ENCODE data around the gene FA2H. TPM values are rescaled to one million over a fixed set of nuclear protein-coding genes. Genes with fewer than 3 reads are reported as not detected.
"Not testable (repeated sequence)": the region's sequence is repeated elsewhere in the genome, so short reads cannot be mapped to it uniquely, and the experiment has no call there.

The FA2H gene
- 1 to 10 TPM; 3.9 to 4.7 (median 4.2) TPM for polyA plus RNA-seq (ENCODE audit: insufficient read length in 3 of 3)
- long read RNA-seq, donor 1, partial matches to known transcripts = 0 of 1 reads
- long read RNA-seq, donor 1, other reads (novel, unspliced or antisense) = 0 of 1 reads
- long read RNA-seq, donor 2, partial matches to known transcripts = 0 of 2 reads
- long read RNA-seq, donor 2, other reads (novel, unspliced or antisense) = 0 of 2 reads
- long read RNA-seq, donor 3, partial matches to known transcripts = 0 of 1 reads
- long read RNA-seq, donor 3, other reads (novel, unspliced or antisense) = 0 of 1 reads
- long read RNA-seq, donor 4, partial matches to known transcripts = 0 of 3 reads
- long read RNA-seq, donor 4, other reads (novel, unspliced or antisense) = 0 of 3 reads
- long read RNA-seq, donor 5, partial matches to known transcripts = 0 of 3 reads
- long read RNA-seq, donor 5, other reads (novel, unspliced or antisense) = 0 of 3 reads
- long read RNA-seq, donor 6, partial matches to known transcripts = 0 of 5 reads
- long read RNA-seq, donor 6, other reads (novel, unspliced or antisense) = 0 of 5 reads
- long read RNA-seq, donor 7, partial matches to known transcripts = 0 of 2 reads
- long read RNA-seq, donor 7, other reads (novel, unspliced or antisense) = 0 of 2 reads
- long read RNA-seq, donor 8 = 0 reads
- long read RNA-seq, donor 9, partial matches to known transcripts = 0 of 2 reads
- long read RNA-seq, donor 9, other reads (novel, unspliced or antisense) = 0 of 2 reads
- long read RNA-seq, donor 10 = 0 reads
- long read RNA-seq, donor 11, partial matches to known transcripts = 0 of 4 reads
- long read RNA-seq, donor 11, other reads (novel, unspliced or antisense) = 0 of 4 reads
- long read RNA-seq, donor 12, partial matches to known transcripts = 0 of 3 reads
- long read RNA-seq, donor 12, other reads (novel, unspliced or antisense) = 0 of 3 reads
- long read RNA-seq, donor 13 = 0 reads
- long read RNA-seq, donor 14 = 0 reads
- long read RNA-seq, donor 15 = 0 reads
- long read RNA-seq, donor 16, partial matches to known transcripts = 0 of 1 reads
- long read RNA-seq, donor 16, other reads (novel, unspliced or antisense) = 0 of 1 reads

- peak; percentile 83 for DNase-seq
Measured at GRCh38 chr16:74774223-74775139, at the start of gene FA2H. FA2H (minus strand) TSS chr16:74774820; CDS start chr16:74774755, 65 bp downstream.

GRCh38 chr16:74817851-74818250 lies 43.2 kb upstream of the FA2H start:
- no peak for DNase-seq

- DNase-seq = peak; percentile 69
Measured at GRCh38 chr16:74813109-74813641, 38.6 kb upstream of the FA2H start.

- DNase-seq = no peak
Measured at GRCh38 chr16:74811911-74812310, 37.3 kb upstream of the FA2H start.

- DNase-seq = not testable (repeated sequence)
Measured at GRCh38 chr16:74811216-74811615, 36.6 kb upstream of the FA2H start.

- no peak for DNase-seq
Measured at GRCh38 chr16:74807052-74807646, 32.5 kb upstream of the FA2H start.

- DNase-seq = no peak
Measured at GRCh38 chr16:74800216-74800871, 25.7 kb upstream of the FA2H start.

- no peak for DNase-seq
Measured at GRCh38 chr16:74797414-74797813, 22.8 kb upstream of the FA2H start.

GRCh38 chr16:74795104-74795503 lies 20.5 kb upstream of the FA2H start:
- no peak for DNase-seq

GRCh38 chr16:74794668-74795067 lies 20.0 kb upstream of the FA2H start:
- DNase-seq = no peak

- DNase-seq = no peak
Measured at GRCh38 chr16:74793571-74793970, 19.0 kb upstream of the FA2H start.

- no peak for DNase-seq
Measured at GRCh38 chr16:74792225-74792624, 17.6 kb upstream of the FA2H start.

- not testable (repeated sequence) for DNase-seq
Measured at GRCh38 chr16:74791749-74792148, 17.1 kb upstream of the FA2H start.

GRCh38 chr16:74788108-74788507 lies 13.5 kb upstream of the FA2H start:
- DNase-seq = no peak

- no peak for DNase-seq
Measured at GRCh38 chr16:74785031-74785430, 10.4 kb upstream of the FA2H start.

GRCh38 chr16:74778646-74779045 lies 4.0 kb upstream of the FA2H start:
- no peak for DNase-seq

- DNase-seq = no peak
Measured at GRCh38 chr16:74776926-74777325, 2.3 kb upstream of the FA2H start.

GRCh38 chr16:74775255-74775654 lies 635 bp upstream of the FA2H start:
- no peak for DNase-seq

- DNase-seq = no peak
Measured at GRCh38 chr16:74773446-74774222, 986 bp downstream of the FA2H start.
